Gastrocnemius medialis (tissue), 4 donors: ENCODE data around the gene TWIST2. TPM values are rescaled to one million over a fixed set of nuclear protein-coding genes. Genes with fewer than 3 reads are reported as not detected.

Experiments used
- ATAC-seq, 2 donors: fragments of 150-250 bp; one replicate each; pipeline ENCODE4 v1.9.1; 2016
- DNase-seq, 2 donors: peaks; one replicate each; pipeline ENCODE4 v3.0.0-alpha.2; 2019
- H3K27ac ChIP-seq, 4 donors: fragments of 200-600 bp; sonication (generic); 1 replicate in 1 of 4; 2 replicates in 3 of 4; pipeline ENCODE4 v1.5.1; 2016 to 2018; ENCODE audit warnings: mild to moderate bottlenecking in 2 of 4, moderate library complexity in 1 of 4
- H3K27me3 ChIP-seq, 3 donors: fragments of 200-600 bp; sonication (generic) in 2 of 3; 1 replicate in 1 of 3; 2 replicates in 2 of 3; pipeline versions ENCODE4 v1.5.1 to v1.6.0; 2016 to 2019; ENCODE audit warnings: mild to moderate bottlenecking in 1 of 3, moderate library complexity in 1 of 3
- H3K36me3 ChIP-seq, 2 donors: fragments of 200-600 bp; sonication (generic) in 1 of 2; one replicate each; pipeline ENCODE4 v1.5.1; 2017 to 2018
- H3K4me1 ChIP-seq, 2 donors: fragments of 200-600 bp; sonication (generic) in 1 of 2; one replicate each; pipeline ENCODE4 v1.5.1; 2016 to 2017; ENCODE audit warnings: mild to moderate bottlenecking in 2 of 2
- H3K4me3 ChIP-seq, 4 donors: fragments of 200-600 bp; sonication (generic) in 3 of 4; 1 replicate in 1 of 4; 2 replicates in 3 of 4; pipeline ENCODE4 v1.5.1; 2016 to 2019; ENCODE audit warnings: mild to moderate bottlenecking in 2 of 4
- H3K9me3 ChIP-seq, 3 donors: fragments of 200-600 bp; sonication (generic) in 2 of 3; 1 replicate in 1 of 3; 2 replicates in 2 of 3; pipeline ENCODE4 v1.5.1; 2016 to 2019
- CTCF ChIP-seq, 5 experiments: fragments of 450-650 bp in 3 of 5; fragments of 200-600 bp in 2 of 5; sonication (generic) in 2 of 5; IDR thresholded peaks in 4 of 5; conservative IDR thresholded peaks in 1 of 5; 1 replicate in 4 of 5; 2 replicates in 1 of 5; pipeline ENCODE4 v1.5.1; 2016 to 2019; ENCODE audit warnings: antibody characterized with exemption in 5 of 5, mild to moderate bottlenecking in 3 of 5, moderate library complexity in 3 of 5
- POLR2A ChIP-seq, 2 donors: fragments of 450-650 bp; IDR thresholded peaks; one replicate each; pipeline ENCODE4 v1.6.1; 2017; ENCODE audit warnings: antibody characterized with exemption in 2 of 2, mild to moderate bottlenecking in 2 of 2, moderate library complexity in 2 of 2
- in situ Hi-C, 4 donors: fragments of 200-750 bp; cut with MboI; loops; one replicate each; pipeline versions ENCODE4 v1.15.0 to v1.8.0; 2017; ENCODE audit warnings: low sequenced_read_pairs in 4 of 4
- intact Hi-C: fragments of 100-400 bp; cut with DNase I; formaldehyde crosslinking; loops from one replicate; pipeline ENCODE4 v1.15.1; 2023; ENCODE audit warnings: low total_unique reads
- total RNA-seq, 4 donors: library from RNA; depleted of rRNA; stranded (reverse); fragments of >200 nt; gene quantifications; one replicate each; pipeline versions ENCODE4 v1.1.0 to v1.2.3, GENCODE V29; 2016

The TWIST2 gene
- total RNA-seq, 4 donors from 2014 or later: 1.9 to 9.3 (median 2.2) TPM

GRCh38 chr2:238891457-238892203 lies 43.7 kb downstream of the TWIST2 start:
- Histone ChIP-seq H3K9me3 (no peaks in the 10 kb centered on the region), H3K4me3 (no peak overlapping the region), H3K27ac (no peak overlapping the region), H3K27me3 (no peaks in the 10 kb centered on the region), H3K4me1 (no peaks in the 10 kb centered on the region), H3K36me3 (no peaks in the 10 kb centered on the region)
- intact Hi-C loops: no loop called here
- no peak for DNase-seq
- no peak for ATAC-seq
- in situ Hi-C loops: no loop called here
- no peak for TF ChIP-seq CTCF (IDR thresholded peaks at IDR 0.05 in 4 of 5, conservative IDR thresholded peaks at IDR 0.05 in 1 of 5)
- TF ChIP-seq POLR2A (IDR thresholded peaks at IDR 0.05): no peak

DNA sequence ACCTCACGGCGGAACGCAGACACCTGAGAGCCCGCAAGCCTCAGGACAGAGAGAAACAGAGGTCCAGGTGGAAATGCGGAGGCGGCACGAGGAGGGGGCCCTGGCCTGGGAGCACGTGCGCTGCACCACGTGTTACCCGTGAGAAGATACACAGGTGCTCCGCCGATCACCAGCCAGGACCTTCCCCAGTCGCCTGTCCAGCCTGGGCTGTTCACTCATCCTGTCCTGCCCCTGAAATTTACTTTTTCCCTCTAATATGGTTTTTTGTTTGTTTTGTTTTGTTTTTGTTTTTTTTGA lies 44.3 kb downstream of the TWIST2 start:
- in situ Hi-C loops: no loop called here
- TF ChIP-seq CTCF (IDR thresholded peaks at IDR 0.05 in 4 of 5, conservative IDR thresholded peaks at IDR 0.05 in 1 of 5) (no peak), POLR2A (IDR thresholded peaks at IDR 0.05) (no peak)
- no peaks in the 10 kb centered on the region for H3K4me1 ChIP-seq

DNA sequence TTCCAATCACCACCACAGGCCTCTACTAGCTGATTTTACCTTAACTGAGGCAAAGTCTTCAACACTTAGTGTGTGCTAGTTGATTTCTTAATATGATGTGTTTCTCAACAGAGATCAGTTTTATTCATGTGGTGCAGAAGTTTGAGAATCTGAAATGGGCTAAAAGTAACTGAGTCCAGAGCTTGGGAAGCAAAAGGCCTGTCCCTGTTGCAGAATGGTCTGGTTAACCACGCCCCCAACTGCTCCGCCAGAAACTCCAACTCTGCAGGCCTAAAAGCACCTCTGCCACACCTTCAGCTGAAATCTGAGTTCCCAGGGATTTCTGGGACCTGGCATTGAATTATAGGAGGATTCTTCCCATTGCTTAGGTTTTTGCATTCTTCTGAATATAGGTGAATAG lies 44.9 kb downstream of the TWIST2 start:
- in situ Hi-C loops (no loop called here), intact Hi-C loops (no loop called here)
- no peaks in the 10 kb centered on the region for H3K4me1 ChIP-seq
- no peak for TF ChIP-seq CTCF (IDR thresholded peaks at IDR 0.05 in 4 of 5, conservative IDR thresholded peaks at IDR 0.05 in 1 of 5)
- no peak for TF ChIP-seq POLR2A (IDR thresholded peaks at IDR 0.05)
- no peak overlapping the region for H3K4me3 ChIP-seq
- H3K27ac ChIP-seq: no peak overlapping the region
- H3K9me3 ChIP-seq: no peaks in the 10 kb centered on the region
- ATAC-seq (no peak), DNase-seq (no peak)
- no peaks in the 10 kb centered on the region for H3K36me3 ChIP-seq
- H3K27me3 ChIP-seq: no peaks in the 10 kb centered on the region

More for the DNA sequence above, 44.3 kb downstream of the TWIST2 start:
- no peak overlapping the region for H3K4me3 ChIP-seq
- H3K27ac ChIP-seq: no peak overlapping the region
- no peaks in the 10 kb centered on the region for H3K9me3 ChIP-seq
- ATAC-seq (no peak), DNase-seq (no peak)
- intact Hi-C loops: no loop called here
- H3K36me3 ChIP-seq: no peaks in the 10 kb centered on the region
- no peaks in the 10 kb centered on the region for H3K27me3 ChIP-seq

- Histone ChIP-seq H3K36me3 (no peaks in the 10 kb centered on the region), H3K27me3 (no peaks in the 10 kb centered on the region), H3K4me1 (no peaks in the 10 kb centered on the region), H3K4me3 (no peak overlapping the region), H3K27ac (no peak overlapping the region), H3K9me3 (no peaks in the 10 kb centered on the region)
- intact Hi-C loops: no loop called here
- in situ Hi-C loops: no loop called here
- TF ChIP-seq POLR2A (IDR thresholded peaks at IDR 0.05): no peak
- ATAC-seq (no peak), DNase-seq (no peak)
These were observed 45.6 kb downstream of the TWIST2 start for GRCh38 chr2:238893349-238894000.

DNA sequence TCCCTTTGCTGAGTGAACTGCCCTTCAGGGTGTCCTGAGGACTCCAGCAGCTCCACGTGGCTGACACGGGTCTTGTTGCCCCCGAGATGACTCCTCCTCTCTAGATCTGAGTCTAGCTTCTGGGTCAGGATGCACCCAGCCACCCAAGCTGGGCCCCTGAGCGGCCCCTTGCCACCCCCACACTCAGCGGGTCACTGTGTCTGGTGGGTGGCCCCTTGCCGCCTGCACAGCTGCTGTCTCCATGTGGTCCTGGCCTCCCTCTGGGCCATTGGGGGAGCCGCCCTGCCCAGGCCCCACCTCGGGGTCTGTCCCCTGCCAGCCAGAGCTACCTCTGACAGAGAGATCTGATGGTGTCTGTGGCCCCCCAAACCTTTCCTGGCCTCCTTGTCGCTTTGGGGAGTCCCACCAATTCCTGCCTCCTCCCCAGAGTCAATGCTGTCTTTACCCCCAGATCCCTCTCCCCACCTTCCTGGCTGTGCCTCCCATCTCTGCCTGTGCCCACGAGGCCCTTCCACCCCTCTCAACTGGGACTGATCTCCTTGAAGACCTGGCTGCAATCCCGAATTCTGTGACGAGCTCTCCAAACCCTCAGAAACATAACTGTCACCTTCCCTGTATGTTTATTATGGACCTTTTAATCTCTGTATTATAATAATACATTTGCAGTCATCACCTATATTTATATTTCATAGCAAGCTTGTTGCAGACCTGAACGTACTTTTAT lies 46.5 kb downstream of the TWIST2 start:
- Histone ChIP-seq H3K4me3 (no peak overlapping the region), H3K27ac (no peak overlapping the region), H3K4me1 (no peaks in the 10 kb centered on the region), H3K9me3 (no peaks in the 10 kb centered on the region), H3K27me3 (no peaks in the 10 kb centered on the region), H3K36me3 (no peaks in the 10 kb centered on the region)
- in situ Hi-C loops (no loop called here), intact Hi-C loops (no loop called here)
- no peak for DNase-seq
- no peak for ATAC-seq
- TF ChIP-seq POLR2A (IDR thresholded peaks at IDR 0.05) (no peak), CTCF (IDR thresholded peaks at IDR 0.05 in 4 of 5, conservative IDR thresholded peaks at IDR 0.05 in 1 of 5) (no peak)
